H1 (cell line): ENCODE results near the gene CCDC107. TPM values are rescaled to one million over a fixed set of nuclear protein-coding genes. Genes with fewer than 3 reads are reported as not detected.

Experiments used
- BRCA1 ChIP-seq: IDR thresholded peaks from 2 replicates; pipeline ENCODE4 v1.6.1; 2012; ENCODE audit warnings: low read depth, low read length, improper control_type of control experiment
- CTBP2 ChIP-seq: IDR thresholded peaks from 2 replicates; pipeline ENCODE4 v1.7.0; 2011; ENCODE audit warnings: borderline replicate concordance, mild to moderate bottlenecking, moderate library complexity, mixed read lengths, low read length; ENCODE audit not compliant: insufficient read depth, insufficient read length
- CTCF ChIP-seq, 3 experiments: IDR thresholded peaks; 1 replicate in 2 of 3; 2 replicates in 1 of 3; pipeline versions ENCODE4 v1.5.1 to v1.6.1; 2011; ENCODE audit warnings: low read length in 3 of 3, mild to moderate bottlenecking in 3 of 3, inconsistent platforms in 2 of 3, low read depth in 1 of 3, moderate library complexity in 1 of 3; ENCODE audit not compliant: insufficient read depth in 1 of 3; ENCODE audit errors: control extremely low read depth in 1 of 3
- GABPA ChIP-seq: IDR thresholded peaks from 2 replicates; pipeline ENCODE4 v1.6.1; 2011; ENCODE audit warnings: mild to moderate bottlenecking, low read length, moderate library complexity, borderline replicate concordance; ENCODE audit not compliant: insufficient read depth
- HDAC2 ChIP-seq, 2 experiments: fragments of 300-600 bp in 1 of 2; sonication (generic) in 1 of 2; IDR thresholded peaks; 2 replicates each; pipeline ENCODE4 v1.6.1; 2011 to 2012; ENCODE audit warnings: low read depth in 2 of 2, low read length in 2 of 2, mild to moderate bottlenecking in 2 of 2, moderate library complexity in 2 of 2, borderline replicate concordance in 1 of 2, inconsistent platforms in 1 of 2
- HDAC6 ChIP-seq: IDR thresholded peaks from one replicate; pipeline ENCODE4 v1.7.1; 2012; ENCODE audit warnings: low read depth, mild to moderate bottlenecking, inconsistent platforms, low read length, moderate library complexity
- JUN ChIP-seq: IDR thresholded peaks from 2 replicates; pipeline ENCODE4 v1.6.1; 2011; ENCODE audit warnings: low read depth, mild to moderate bottlenecking, improper control_type of control experiment, low read length
- JUND ChIP-seq: IDR thresholded peaks from 2 replicates; pipeline ENCODE4 v1.6.1; 2011; ENCODE audit warnings: mild to moderate bottlenecking, improper control_type of control experiment, low read length
- KDM5A ChIP-seq: fragments of 200-600 bp; IDR thresholded peaks from 2 replicates; pipeline ENCODE4 v1.7.1; 2012; ENCODE audit warnings: mild to moderate bottlenecking, low read length, inconsistent platforms, mixed read lengths
- MAFK ChIP-seq: IDR thresholded peaks from 2 replicates; pipeline ENCODE4 v1.6.1; 2012; ENCODE audit warnings: low read depth, mild to moderate bottlenecking, improper control_type of control experiment, low read length
- PHF8 ChIP-seq: fragments of 200-600 bp; sonication (generic); conservative IDR thresholded peaks from 2 replicates; pipeline ENCODE4 v1.7.1; 2012; ENCODE audit warnings: low read depth, mild to moderate bottlenecking, inconsistent platforms, low read length, moderate library complexity
- POU5F1 ChIP-seq: IDR thresholded peaks from 2 replicates; pipeline ENCODE4 v1.6.1; 2011; ENCODE audit warnings: low read depth, mild to moderate bottlenecking, low read length, moderate library complexity
- RNF2 ChIP-seq: fragments of 200-900, 300-1000 bp; sonication (generic); IDR thresholded peaks from 2 replicates; pipeline ENCODE4 v1.7.1; 2016; ENCODE audit warnings: borderline replicate concordance, low read depth, mild to moderate bottlenecking, antibody characterized with exemption, low read length; ENCODE audit not compliant: poor library complexity, severe bottlenecking; ENCODE audit errors: missing control alignments
- SAP30 ChIP-seq: fragments of 300-600 bp; sonication (generic); IDR thresholded peaks from 2 replicates; pipeline ENCODE4 v1.7.1; 2012; ENCODE audit warnings: low read length, moderate library complexity, mild to moderate bottlenecking, inconsistent platforms; ENCODE audit not compliant: insufficient read depth, insufficient replicate concordance
- SIRT6 ChIP-seq: IDR thresholded peaks from one replicate; pipeline ENCODE4 v1.7.1; 2012; ENCODE audit warnings: low read length, inconsistent platforms
- SIX5 ChIP-seq: IDR thresholded peaks from 2 replicates; pipeline ENCODE4 v1.6.1; 2011; ENCODE audit warnings: mild to moderate bottlenecking, low read depth, low read length
- SP4 ChIP-seq: IDR thresholded peaks from 2 replicates; pipeline ENCODE4 v1.6.1; 2012; ENCODE audit warnings: low read length, inconsistent platforms
- SRF ChIP-seq: IDR thresholded peaks from 2 replicates; pipeline ENCODE4 v1.6.1; 2011; ENCODE audit warnings: mild to moderate bottlenecking, low read depth, low read length, moderate library complexity
- TCF12 ChIP-seq: IDR thresholded peaks from 2 replicates; pipeline ENCODE4 v1.6.1; 2011; ENCODE audit warnings: low read depth, mild to moderate bottlenecking, low read length
- YY1 ChIP-seq: IDR thresholded peaks from 2 replicates; pipeline ENCODE4 v1.6.1; 2011; ENCODE audit warnings: low read depth, mild to moderate bottlenecking, low read length
- ZNF274 ChIP-seq: IDR thresholded peaks from 2 replicates; pipeline ENCODE4 v1.7.0; 2012; ENCODE audit warnings: low read length, borderline replicate concordance; ENCODE audit errors: extremely low read depth
- polyA plus RNA-seq, 7 experiments: library from polyadenylated mRNA; depleted of rRNA in 3 of 7; stranded (reverse) in 5 of 7; unstranded in 2 of 7; fragments of >200 nt in 5 of 7; fragments of 200-250 nt in 2 of 7; gene quantifications; 1 replicate in 5 of 7; 2 replicates in 1 of 7; 4 replicates in 1 of 7; pipeline versions ENCODE4 v1.2.1 to v1.2.3, GENCODE V29; 2011 to 2013; ENCODE audit warnings: missing spikeins in 2 of 7, mixed read lengths in 2 of 7
- total RNA-seq: library from RNA; stranded (reverse); fragmentation: NEBNext Ultra II Directional; extraction: Animal tissue kit (Norgen Biotek cat#: 25700); gene quantifications from 2 replicates; pipeline ENCODE4 v1.2.1, GENCODE V29; 2021

The CCDC107 gene
- total and polyA plus RNA-seq, 2 of the 8 experiments (the other 6 are each of a cell fraction or from before 2014, with no cell fraction given) = 8.2 to 9.0 TPM

GRCh38 chr9:35689542-35690293 lies 31.6 kb downstream of the CCDC107 start, which contains the start of gene TPM2 (continued):
- TF ChIP-seq PHF8 = peak; percentile 76; the same call in 1 of the 2 replicates
- no peak for TF ChIP-seq RNF2
- TF ChIP-seq HDAC2 (IDR thresholded peaks at IDR 0.05; ENCODE audit: borderline replicate concordance in 1 of 2, low read depth in 2 of 2, low read length in 2 of 2) = peak in 1 of 2 experiments; percentile 15; a peak in 1 of 4 replicates
- TF ChIP-seq SAP30 = no peak
- TF ChIP-seq SIRT6 = no peak
- TF ChIP-seq SRF = peak; percentile 49
- TF ChIP-seq JUN = no peak
- no peak for TF ChIP-seq SP4
- no peak for TF ChIP-seq GABPA
- peak; percentile 57; the same call in 1 of the 2 replicates for TF ChIP-seq YY1
- TF ChIP-seq MAFK = no peak
- TF ChIP-seq JUND = no peak
- TF ChIP-seq HDAC6 = no peak
- TF ChIP-seq ZNF274 = no peak
- TF ChIP-seq BRCA1 = no peak
- no peak for TF ChIP-seq SIX5
- TF ChIP-seq TCF12 = no peak
- TF ChIP-seq CTBP2 = no peak
- no peak for TF ChIP-seq POU5F1
- no peak for TF ChIP-seq KDM5A
- no peak for TF ChIP-seq CTCF (IDR thresholded peaks at IDR 0.05; ENCODE audit: control extremely low read depth in 1 of 3, insufficient read depth in 1 of 3, low read depth in 1 of 3, low read length in 3 of 3)
